Glutamatergic neuron (in vitro differentiated cells): ENCODE results near the gene NEURL1. TPM values are rescaled to one million over a fixed set of nuclear protein-coding genes. Genes with fewer than 3 reads are reported as not detected.

Experiments
- DNase-seq: peaks from one replicate; pipeline ENCODE4 v3.0.0; 2022
- H3K27ac Mint-ChIP-seq: one replicate; pipeline ENCODE4 v1.8.0; 2020; ENCODE audit warnings: mild to moderate bottlenecking, mixed read lengths, inconsistent platforms; ENCODE audit not compliant: unreplicated experiment
- H3K27me3 Mint-ChIP-seq: one replicate; pipeline ENCODE4 v1.8.0; 2020; ENCODE audit warnings: mild to moderate bottlenecking, moderate library complexity, mixed read lengths, inconsistent platforms; ENCODE audit not compliant: unreplicated experiment
- H3K36me3 Mint-ChIP-seq: one replicate; pipeline ENCODE4 v1.8.0; 2020; ENCODE audit warnings: mild to moderate bottlenecking, mixed read lengths, inconsistent platforms; ENCODE audit not compliant: unreplicated experiment
- H3K4me1 Mint-ChIP-seq: one replicate; pipeline ENCODE4 v1.8.0; 2020; ENCODE audit warnings: mild to moderate bottlenecking, low read depth, mixed read lengths, inconsistent platforms; ENCODE audit not compliant: unreplicated experiment
- H3K4me3 Mint-ChIP-seq: one replicate; pipeline ENCODE4 v1.8.0; 2020; ENCODE audit warnings: mild to moderate bottlenecking, mixed read lengths, inconsistent platforms; ENCODE audit not compliant: unreplicated experiment
- H3K9me3 Mint-ChIP-seq: one replicate; pipeline ENCODE4 v1.8.0; 2020; ENCODE audit warnings: mild to moderate bottlenecking, moderate library complexity, mixed read lengths, inconsistent platforms; ENCODE audit not compliant: unreplicated experiment
- CTCF ChIP-seq: fragments of 200-600 bp; sonication (generic); IDR thresholded peaks from one replicate; pipeline ENCODE4 v1.5.0; 2021; ENCODE audit not compliant: partially characterized antibody, unreplicated experiment
- long read RNA-seq: library from polyadenylated mRNA; unstranded; transcript quantifications from one replicate; pipeline ENCODE4 v2.0.0, GENCODE V29; 2020; ENCODE audit not compliant: unreplicated experiment
- total RNA-seq: library from RNA; stranded (reverse); fragmentation: NEBNext Ultra II Directional; extraction: Animal tissue kit (Norgen Biotek cat#: 25700); gene quantifications from one replicate; pipeline ENCODE4 v1.2.1, GENCODE V29; 2021; ENCODE audit not compliant: unreplicated experiment

The NEURL1 gene
- 3.1 TPM for total RNA-seq
- long read RNA-seq, partial matches to known transcripts = 0 of 1 reads
- long read RNA-seq, other reads (novel, unspliced or antisense) = 1 of 1 reads

GRCh38 chr10:103493362-103493915, at the start of gene NEURL1:
Gene NEURL1, plus strand, starts transcription at chr10:103493705. Its CDS starts 683 bp downstream, at chr10:103494388.
- H3K4me3 Mint-ChIP-seq = peak within 1 kb of the TSS; percentile 83
- no peaks in the 10 kb centered on the region for H3K36me3 Mint-ChIP-seq
- peaks cover 20% of the 10 kb centered on the region for H3K4me1 Mint-ChIP-seq
- H3K27me3 Mint-ChIP-seq = peaks cover 27% of the 10 kb centered on the region
- H3K27ac Mint-ChIP-seq = peak within 1 kb of the TSS; percentile 75
- TF ChIP-seq CTCF = no peak
- H3K9me3 Mint-ChIP-seq = peaks cover 9% of the 10 kb centered on the region
- peak; percentile 46 for DNase-seq

GRCh38 chr10:103444478-103444877, 49.0 kb upstream of the NEURL1 start:
- Mint-ChIP-seq H3K9me3 (peaks cover 7% of the 10 kb centered on the region), H3K36me3 (peaks cover 8% of the 10 kb centered on the region)

GRCh38 chr10:103445366-103445765, 48.1 kb upstream of the NEURL1 start:
- TF ChIP-seq CTCF = no peak
- H3K4me1 Mint-ChIP-seq = peaks cover 7% of the 10 kb centered on the region
- DNase-seq = no peak
- H3K36me3 Mint-ChIP-seq = peaks cover 8% of the 10 kb centered on the region
- peaks cover 6% of the 10 kb centered on the region for H3K9me3 Mint-ChIP-seq
- no peak overlapping the region for H3K27ac Mint-ChIP-seq
- H3K27me3 Mint-ChIP-seq = peaks cover 2% of the 10 kb centered on the region
- no peak overlapping the region for H3K4me3 Mint-ChIP-seq

More at GRCh38 chr10:103444478-103444877, 49.0 kb upstream of the NEURL1 start:
- DNase-seq = no peak
- Mint-ChIP-seq H3K4me1 (peaks cover 7% of the 10 kb centered on the region), H3K27ac (no peak overlapping the region), H3K4me3 (no peak overlapping the region), H3K27me3 (peaks cover 2% of the 10 kb centered on the region)
- TF ChIP-seq CTCF = no peak

GRCh38 chr10:103445767-103446567, 47.5 kb upstream of the NEURL1 start:
- TF ChIP-seq CTCF = no peak
- no peak for DNase-seq
- H3K9me3 Mint-ChIP-seq = peaks cover 8% of the 10 kb centered on the region
- H3K27me3 Mint-ChIP-seq = peaks cover 2% of the 10 kb centered on the region
- peaks cover 7% of the 10 kb centered on the region for H3K4me1 Mint-ChIP-seq
- H3K4me3 Mint-ChIP-seq = no peak overlapping the region
- H3K36me3 Mint-ChIP-seq = peaks cover 8% of the 10 kb centered on the region
- H3K27ac Mint-ChIP-seq = no peak overlapping the region

GRCh38 chr10:103447187-103447586, 46.3 kb upstream of the NEURL1 start:
- DNase-seq = no peak
- H3K27me3 Mint-ChIP-seq = peaks cover 2% of the 10 kb centered on the region
- H3K4me3 Mint-ChIP-seq = no peak overlapping the region
- H3K9me3 Mint-ChIP-seq = peaks cover 8% of the 10 kb centered on the region
- H3K27ac Mint-ChIP-seq = no peak overlapping the region
- H3K4me1 Mint-ChIP-seq = peaks cover 7% of the 10 kb centered on the region
- H3K36me3 Mint-ChIP-seq = peaks cover 8% of the 10 kb centered on the region
- TF ChIP-seq CTCF = no peak
